B cell (primary cell): ENCODE measurements around the gene KIRREL3. TPM values are rescaled to one million over a fixed set of nuclear protein-coding genes. Genes with fewer than 3 reads are reported as not detected.

Experiments
- ATAC-seq: fragments of 200-7000 bp; cut with Tn5 transposase; one replicate; pipeline ENCODE4 v1.10.0; 2021; ENCODE audit warnings: low read depth, mild to moderate bottlenecking, moderate number of reproducible peaks, moderate library complexity
- CTCF ChIA-PET: fragments of 350-600 bp; sonication (Branson Sonifier 250); formaldehyde crosslinking; loops from one replicate; lab custom pipeline; 2021; ENCODE audit warnings: antibody characterized with exemption, inconsistent platforms; lab: Charles Lee
- POLR2A ChIA-PET: fragments of 350-600 bp; sonication (Branson Sonifier 250); formaldehyde crosslinking; loops from one replicate; lab custom pipeline; 2021; ENCODE audit warnings: antibody characterized with exemption; lab: Charles Lee
- DNase-seq: peaks from one replicate; pipeline ENCODE4 v3.0.0; 2013
- H2AFZ ChIP-seq: 2 replicates; pipeline ENCODE4 v1.6.1; 2012; ENCODE audit warnings: mild to moderate bottlenecking, low read depth, low read length; ENCODE audit not compliant: insufficient read depth, poor library complexity, severe bottlenecking
- H3K27ac ChIP-seq, 2 donors: 1 replicate in 1 of 2; 2 replicates in 1 of 2; pipeline ENCODE4 v1.5.1; 2012 to 2013; ENCODE audit warnings: low read length in 2 of 2, mild to moderate bottlenecking in 2 of 2, moderate library complexity in 1 of 2
- H3K27me3 ChIP-seq, 4 experiments: fragments of 200-600 bp in 1 of 4; sonication (generic) in 1 of 4; replicated peaks in 1 of 4; 1 replicate in 2 of 4; 2 replicates in 2 of 4; pipeline versions ENCODE4 v1.6.1 to v1.7.0; 2013 to 2016; ENCODE audit warnings: low read length in 3 of 4, mild to moderate bottlenecking in 2 of 4, mixed read lengths in 1 of 4, moderate library complexity in 1 of 4; ENCODE audit not compliant: insufficient read depth in 4 of 4, control insufficient read depth in 3 of 4; ENCODE audit errors: control extremely low read depth in 1 of 4
- H3K36me3 ChIP-seq, 2 experiments: replicated peaks in 1 of 2; 1 replicate in 1 of 2; 2 replicates in 1 of 2; pipeline versions ENCODE4 v1.6.1 to v1.7.1; 2013; ENCODE audit warnings: low read length in 1 of 2; ENCODE audit not compliant: insufficient read depth in 2 of 2, control insufficient read depth in 1 of 2; ENCODE audit errors: control extremely low read depth in 1 of 2, extremely low read depth in 1 of 2
- H3K4me1 ChIP-seq, 2 donors: fragments of 200-600 bp in 1 of 2; sonication (generic) in 1 of 2; 1 replicate in 1 of 2; 2 replicates in 1 of 2; pipeline versions ENCODE4 v1.5.1 to v1.6.1; 2013 to 2017; ENCODE audit warnings: low read length in 2 of 2; ENCODE audit not compliant: control insufficient read depth in 2 of 2, insufficient read depth in 2 of 2
- H3K4me2 ChIP-seq: replicated peaks from 2 replicates; pipeline ENCODE3; 2012; ENCODE audit warnings: mild to moderate bottlenecking, low read depth, low read length; ENCODE audit not compliant: poor library complexity, severe bottlenecking
- H3K4me3 ChIP-seq, 5 experiments: fragments of 200-600 bp in 1 of 5; sonication (generic) in 1 of 5; 1 replicate in 3 of 5; 2 replicates in 2 of 5; pipeline versions ENCODE4 v1.5.1 to v1.7.0; 2011 to 2016; ENCODE audit warnings: low read length in 4 of 5, mild to moderate bottlenecking in 4 of 5, low read depth in 2 of 5, control low read depth in 1 of 5, moderate library complexity in 1 of 5; ENCODE audit not compliant: insufficient read depth in 1 of 5; ENCODE audit errors: control extremely low read depth in 1 of 5, extremely low read depth in 1 of 5
- H3K79me2 ChIP-seq: fragments of 200-600 bp; sonication (generic); one replicate; pipeline ENCODE4 v1.6.0; 2016; ENCODE audit warnings: low read length; ENCODE audit not compliant: control insufficient read depth, insufficient read depth
- H3K9ac ChIP-seq: fragments of 200-600 bp; sonication (generic); 2 replicates; pipeline ENCODE4 v1.6.1; 2017; ENCODE audit warnings: mild to moderate bottlenecking, low read length, moderate library complexity
- H3K9me3 ChIP-seq, 3 donors: one replicate each; pipeline versions ENCODE4 v1.6.1 to v1.7.1; 2013; ENCODE audit warnings: low read length in 2 of 3; ENCODE audit not compliant: control insufficient read depth in 2 of 3, insufficient read depth in 1 of 3; ENCODE audit errors: control extremely low read depth in 1 of 3
- H4K20me1 ChIP-seq: 2 replicates; pipeline ENCODE4 v1.6.0; 2012; ENCODE audit warnings: mild to moderate bottlenecking, low read length; ENCODE audit not compliant: insufficient read depth, control insufficient read depth, poor library complexity, severe bottlenecking
- H3K27ac Mint-ChIP-seq: one replicate; pipeline ENCODE4 v1.8.0; 2021; ENCODE audit warnings: mixed read lengths
- H3K27me3 Mint-ChIP-seq: one replicate; pipeline ENCODE4 v1.8.0; 2021; ENCODE audit warnings: mixed read lengths
- H3K4me1 Mint-ChIP-seq: one replicate; pipeline ENCODE4 v1.8.0; 2021; ENCODE audit warnings: mixed read lengths
- H3K4me3 Mint-ChIP-seq: one replicate; pipeline ENCODE4 v1.8.0; 2021; ENCODE audit warnings: mixed read lengths
- H3K9me3 Mint-ChIP-seq: one replicate; pipeline ENCODE4 v1.8.0; 2022; ENCODE audit warnings: mixed read lengths; ENCODE audit not compliant: insufficient read depth
- CTCF ChIP-seq: fragments of 200-600 bp; IDR thresholded peaks from one replicate; pipeline ENCODE4 v1.8.0; 2022; ENCODE audit warnings: antibody characterized with exemption, mild to moderate bottlenecking
- EZH2 ChIP-seq: IDR thresholded peaks from 2 replicates; pipeline ENCODE4 v1.6.1; 2012; ENCODE audit warnings: borderline replicate concordance, low read depth, mild to moderate bottlenecking, moderate library complexity, low read length; ENCODE audit not compliant: insufficient read depth, poor library complexity, severe bottlenecking
- WGBS: methylation state at CpG from one replicate; pipeline ENCODE4 v1.1.5; 2013; ENCODE audit warnings: missing lambda C conversion rate; ENCODE audit not compliant: insufficient coverage; 5-methylcytosine and 5-hydroxymethylcytosine counted together
- intact Hi-C: fragments of 100-400 bp; cut with micrococcal nuclease; formaldehyde crosslinking; loops from one replicate; pipeline ENCODE4 v1.10.0; 2022
- polyA plus RNA-seq: library from polyadenylated mRNA; depleted of rRNA; stranded (reverse); fragments of >200 nt; gene quantifications from 2 replicates; pipeline ENCODE4 v1.2.3, GENCODE V29; 2012
- total RNA-seq, 2 donors: library from RNA; stranded (reverse); fragments of 120-200 nt in 1 of 2; gene quantifications; 1 replicate in 1 of 2; 2 replicates in 1 of 2; pipeline versions ENCODE4 v1.2.3 to v1.2.4, GENCODE V29; 2013 to 2022

KIRREL3 gene
- total and polyA plus RNA-seq, 2 donors (not counting 1 experiment from before 2014, with no cell fraction given) = not detected

GRCh38 chr11:127037596-127037995, 37.0 kb upstream of the KIRREL3 start:
- H3K4me3 Mint-ChIP-seq = no peak overlapping the region
- CTCF ChIA-PET = no interaction called here
- 82% methylated on average over 1 of the region's 4 CpGs for WGBS

GRCh38 chr11:127037001-127037400, 36.4 kb upstream of the KIRREL3 start:
- no peak overlapping the region for H3K4me2 ChIP-seq
- no peak for DNase-seq
- intact Hi-C loops = no loop called here
- peaks cover 0 to 3% (median 0%) of the 10 kb centered on the region in 3 donors for H3K9me3 ChIP-seq
- ChIA-PET POLR2A (no interaction called here), CTCF (no interaction called here)
- no peak overlapping the region for H3K27ac ChIP-seq
- peaks cover 7% of the 10 kb centered on the region for H3K27me3 Mint-ChIP-seq
- no peak for ATAC-seq
- no peaks in the 10 kb centered on the region for H3K4me1 ChIP-seq
- H2AFZ ChIP-seq = no peak overlapping the region
- H4K20me1 ChIP-seq = no peaks in the 10 kb centered on the region
- H3K27ac Mint-ChIP-seq = no peak overlapping the region
- H3K9ac ChIP-seq = no peak overlapping the region
- TF ChIP-seq EZH2 (no peak), CTCF (no peak)
- 89% methylated on average over 1 of the region's 1 CpG for WGBS
- H3K27me3 ChIP-seq = no peaks in the 10 kb centered on the region
- no peaks in the 10 kb centered on the region for H3K4me1 Mint-ChIP-seq
- no peak overlapping the region for H3K4me3 ChIP-seq
- no peaks in the 10 kb centered on the region for H3K79me2 ChIP-seq
- peaks cover 4% of the 10 kb centered on the region for H3K9me3 Mint-ChIP-seq
- no peak overlapping the region for H3K4me3 Mint-ChIP-seq
- no peaks in the 10 kb centered on the region for H3K36me3 ChIP-seq

More at GRCh38 chr11:127037596-127037995, 37.0 kb upstream of the KIRREL3 start:
- ATAC-seq (no peak), DNase-seq (no peak)
- no peaks in the 10 kb centered on the region for H4K20me1 ChIP-seq
- H3K4me3 ChIP-seq = no peak overlapping the region
- H3K27me3 ChIP-seq = peaks cover 0 to under 1% (median 0%) of the 10 kb centered on the region in 4 experiments
- no peaks in the 10 kb centered on the region for H3K36me3 ChIP-seq
- Mint-ChIP-seq H3K4me1 (no peaks in the 10 kb centered on the region), H3K27ac (no peak overlapping the region), H3K9me3 (peaks cover 3% of the 10 kb centered on the region), H3K27me3 (peaks cover 7% of the 10 kb centered on the region)
- no peaks in the 10 kb centered on the region for H3K79me2 ChIP-seq
- TF ChIP-seq EZH2 (no peak), CTCF (no peak)
- no peaks in the 10 kb centered on the region for H3K9me3 ChIP-seq
- H3K4me1 ChIP-seq = no peaks in the 10 kb centered on the region
- intact Hi-C loops = no loop called here
- no peak overlapping the region for H3K27ac ChIP-seq
- H3K9ac ChIP-seq = no peak overlapping the region
- no peak overlapping the region for H2AFZ ChIP-seq
- no peak overlapping the region for H3K4me2 ChIP-seq
- POLR2A ChIA-PET = no interaction called here
